SU-DHL-6 (cell line): ENCODE data around the gene NEK10.

Experiments used
- H2AFZ ChIP-seq: fragments of 200-600 bp; sonication (generic); 2 replicates; pipeline ENCODE4 v1.6.1; 2014; ENCODE audit warnings: low read depth, mild to moderate bottlenecking, moderate library complexity, mixed read lengths, antibody characterized with exemption, low read length; ENCODE audit not compliant: severe bottlenecking
- H3F3A ChIP-seq: fragments of 200-600 bp; shearing (Covaris generic); 2 replicates; pipeline ENCODE4 v1.6.0; 2016; ENCODE audit warnings: antibody characterized with exemption, mild to moderate bottlenecking; ENCODE audit not compliant: insufficient read depth
- H3K27ac ChIP-seq: fragments of 200-600 bp; sonication (generic); 2 replicates; pipeline ENCODE4 v1.5.1; 2016; ENCODE audit warnings: low read depth, mild to moderate bottlenecking, low read length, moderate library complexity, mixed read lengths
- H3K27me3 ChIP-seq: fragments of 200-600 bp; sonication (generic), shearing (Covaris generic); 2 replicates; pipeline ENCODE4 v1.6.0; 2014; ENCODE audit warnings: mild to moderate bottlenecking, low read length
- H3K36me3 ChIP-seq: fragments of 200-600 bp; sonication (generic); 2 replicates; pipeline ENCODE4 v1.6.1; 2014; ENCODE audit warnings: mild to moderate bottlenecking, low read length, mixed read lengths
- H3K4me2 ChIP-seq: fragments of 300-600, 200-600 bp; shearing (Covaris generic), sonication (generic); 2 replicates; pipeline ENCODE4 v1.6.0; 2014; ENCODE audit warnings: low read length, low read depth, mild to moderate bottlenecking; ENCODE audit not compliant: poor library complexity, severe bottlenecking
- H3K4me3 ChIP-seq: fragments of 200-600 bp; sonication (generic); 2 replicates; pipeline ENCODE4 v1.5.1; 2014; ENCODE audit warnings: antibody characterized with exemption, low read length, mild to moderate bottlenecking, mixed read lengths; ENCODE audit not compliant: insufficient read depth, poor library complexity, severe bottlenecking
- H3K79me2 ChIP-seq: fragments of 200-600 bp; sonication (generic); 2 replicates; pipeline ENCODE4 v1.6.1; 2014; ENCODE audit warnings: mild to moderate bottlenecking, low read length, moderate library complexity; ENCODE audit not compliant: insufficient read depth
- H3K9ac ChIP-seq: fragments of 200-600 bp; sonication (generic); 2 replicates; pipeline ENCODE4 v1.7.0; 2014; ENCODE audit warnings: mild to moderate bottlenecking, low read length
- H3K9me2 ChIP-seq: fragments of 200-600 bp; sonication (generic); replicated peaks from 2 replicates; pipeline ENCODE4 v1.6.1; 2014; ENCODE audit warnings: low read length; ENCODE audit not compliant: insufficient read depth
- H3K9me3 ChIP-seq: fragments of 200-600 bp; sonication (generic); 2 replicates; pipeline ENCODE4 v1.6.1; 2014; ENCODE audit warnings: low read length, mixed read lengths; ENCODE audit not compliant: insufficient read depth
- H4K20me1 ChIP-seq: fragments of 200-600 bp; sonication (generic); 2 replicates; pipeline ENCODE4 v1.6.1; 2014; ENCODE audit warnings: low read depth, mild to moderate bottlenecking, antibody characterized with exemption, low read length, moderate library complexity, mixed read lengths
- CTCF ChIP-seq: fragments of 200-600 bp; sonication (generic); IDR thresholded peaks from one replicate; pipeline ENCODE4 v1.5.1; 2017; ENCODE audit warnings: antibody characterized with exemption, mild to moderate bottlenecking, low read length, moderate library complexity; ENCODE audit not compliant: insufficient read depth, poor library complexity, severe bottlenecking
- EZH2phosphoT487 ChIP-seq: fragments of 200-600 bp; sonication (generic), shearing (Covaris generic); conservative IDR thresholded peaks from 2 replicates; pipeline ENCODE4 v1.6.1; 2018; ENCODE audit warnings: mild to moderate bottlenecking, antibody characterized with exemption, low read length, moderate library complexity, mixed read lengths

NEK10 gene

GRCh38 chr3:27079427-27080257 is 289.5 kb downstream of the NEK10 start:
- Histone ChIP-seq H3K4me2 (no peak overlapping the region), H2AFZ (no peak overlapping the region), H3F3A (no peaks in the 10 kb centered on the region), H3K9me3 (no peaks in the 10 kb centered on the region), H3K27ac (no peak overlapping the region), H3K9ac (no peak overlapping the region), H3K79me2 (no peaks in the 10 kb centered on the region), H3K4me3 (no peak overlapping the region), H3K9me2 (no peaks in the 10 kb centered on the region), H3K36me3 (no peaks in the 10 kb centered on the region), H3K27me3 (no peaks in the 10 kb centered on the region), H4K20me1 (no peaks in the 10 kb centered on the region)
- no peak for TF ChIP-seq EZH2phosphoT487
- TF ChIP-seq CTCF: no peak

- Histone ChIP-seq H3K4me3 (no peak overlapping the region), H3K27ac (no peak overlapping the region), H3K9me2 (no peaks in the 10 kb centered on the region), H3K4me2 (no peak overlapping the region), H2AFZ (no peak overlapping the region), H3K9me3 (no peaks in the 10 kb centered on the region), H4K20me1 (no peaks in the 10 kb centered on the region), H3K27me3 (no peaks in the 10 kb centered on the region), H3K36me3 (no peaks in the 10 kb centered on the region), H3K79me2 (no peaks in the 10 kb centered on the region), H3K9ac (no peak overlapping the region), H3F3A (no peaks in the 10 kb centered on the region)
- TF ChIP-seq CTCF (no peak), EZH2phosphoT487 (no peak)
Measured at GRCh38 chr3:27078246-27078913, 290.8 kb downstream of the NEK10 start.

- Histone ChIP-seq H3F3A (no peaks in the 10 kb centered on the region), H3K4me3 (no peak overlapping the region), H3K9me3 (no peaks in the 10 kb centered on the region), H4K20me1 (no peaks in the 10 kb centered on the region), H3K9me2 (no peaks in the 10 kb centered on the region), H2AFZ (no peak overlapping the region), H3K4me2 (no peak overlapping the region), H3K36me3 (no peaks in the 10 kb centered on the region), H3K9ac (no peak overlapping the region), H3K27me3 (no peaks in the 10 kb centered on the region), H3K79me2 (no peaks in the 10 kb centered on the region), H3K27ac (no peak overlapping the region)
- TF ChIP-seq EZH2phosphoT487 (no peak), CTCF (no peak)
Measured at GRCh38 chr3:27076815-27077630, 292.2 kb downstream of the NEK10 start.
